ENCODE results near the gene HIC1.

The HIC1 gene

DNA sequence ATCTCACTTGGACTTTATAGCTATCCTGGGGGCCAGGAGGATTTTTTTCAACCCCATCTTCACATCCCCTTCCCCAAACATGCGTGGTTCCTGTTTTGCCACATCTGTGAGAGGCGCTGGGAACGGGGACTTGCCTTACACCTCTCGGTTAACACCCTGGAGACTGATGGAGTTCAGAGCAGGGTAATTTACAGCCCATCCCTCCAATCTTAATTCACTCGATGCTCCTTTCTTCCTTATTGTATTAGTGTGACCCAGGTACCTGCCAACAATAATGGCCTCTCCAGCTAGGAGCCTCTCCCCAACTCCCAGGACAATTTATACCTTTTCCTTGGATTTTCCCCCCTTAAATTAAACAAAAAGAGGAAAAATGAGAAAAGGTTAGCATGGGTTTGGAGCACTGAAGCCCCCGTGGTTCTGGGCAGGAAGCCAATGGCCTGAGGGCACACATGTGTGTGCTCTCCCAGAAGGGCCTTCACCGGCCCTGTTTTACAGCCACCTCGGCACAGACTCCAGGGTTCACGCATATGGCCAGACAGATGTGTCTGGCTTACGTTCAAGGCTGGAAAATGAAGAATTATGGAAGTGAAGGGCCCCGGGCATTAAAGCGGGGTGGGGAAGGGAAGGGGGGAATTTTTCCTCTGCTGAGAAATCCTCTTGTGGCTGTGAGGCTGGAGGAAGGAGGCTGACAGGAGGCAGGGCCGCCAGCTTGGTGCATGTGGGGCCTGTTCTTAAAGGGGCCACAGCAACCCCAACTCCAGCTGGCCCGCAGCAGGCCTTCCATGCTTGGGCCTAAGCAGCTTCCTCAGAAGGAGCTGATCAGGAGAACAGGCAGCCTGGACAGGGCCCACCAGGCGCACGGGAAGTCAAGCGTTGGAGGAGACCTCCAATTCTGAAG, 21.4 kb downstream of the HIC1 start:
- no peak for DNase-seq (ENCODE audit: low spot score)

- no peak for DNase-seq (ENCODE audit: low spot score)
Observed at GRCh38 chr17:2077040-2077439, 22.1 kb downstream of the HIC1 start.

- DNase-seq (ENCODE audit: low spot score) = no peak
Observed at GRCh38 chr17:2081564-2081963, 26.7 kb downstream of the HIC1 start.

- no peak for DNase-seq (ENCODE audit: low spot score)
Observed at GRCh38 chr17:2082003-2082781, 27.3 kb downstream of the HIC1 start.

GRCh38 chr17:2083613-2084035, 28.7 kb downstream of the HIC1 start:
- DNase-seq (ENCODE audit: low spot score) = no peak

GRCh38 chr17:2084036-2084765, 29.3 kb downstream of the HIC1 start:
- no peak for DNase-seq (ENCODE audit: low spot score)

- DNase-seq (ENCODE audit: low spot score) = no peak
Observed at GRCh38 chr17:2084766-2085647, 30.1 kb downstream of the HIC1 start.

- no peak for DNase-seq (ENCODE audit: low spot score)
Observed at GRCh38 chr17:2085648-2085949, 30.7 kb downstream of the HIC1 start.

DNA sequence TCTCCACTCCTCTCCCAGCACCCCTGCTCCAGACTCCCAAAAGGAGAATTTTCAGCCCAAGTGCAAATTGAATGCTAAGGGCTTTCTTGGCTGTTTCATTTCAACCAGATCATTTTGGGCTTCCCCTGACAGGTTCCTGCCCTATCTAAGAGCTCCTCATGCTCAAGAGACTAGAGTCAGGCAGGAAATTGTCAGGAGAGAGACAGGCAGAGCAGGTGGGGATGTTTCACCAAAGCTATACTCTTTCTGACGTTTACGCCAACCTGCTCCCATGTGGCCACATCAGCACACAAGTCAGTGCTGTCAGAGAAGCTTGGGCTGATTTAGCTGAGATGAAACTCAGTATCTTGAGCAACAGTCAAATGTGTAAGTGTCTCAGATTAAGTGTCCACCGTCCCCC, 31.4 kb downstream of the HIC1 start:
- no peak for DNase-seq (ENCODE audit: low spot score)

- DNase-seq (ENCODE audit: low spot score) = no peak
Observed at GRCh38 chr17:2087597-2088211, 32.8 kb downstream of the HIC1 start.

DNA sequence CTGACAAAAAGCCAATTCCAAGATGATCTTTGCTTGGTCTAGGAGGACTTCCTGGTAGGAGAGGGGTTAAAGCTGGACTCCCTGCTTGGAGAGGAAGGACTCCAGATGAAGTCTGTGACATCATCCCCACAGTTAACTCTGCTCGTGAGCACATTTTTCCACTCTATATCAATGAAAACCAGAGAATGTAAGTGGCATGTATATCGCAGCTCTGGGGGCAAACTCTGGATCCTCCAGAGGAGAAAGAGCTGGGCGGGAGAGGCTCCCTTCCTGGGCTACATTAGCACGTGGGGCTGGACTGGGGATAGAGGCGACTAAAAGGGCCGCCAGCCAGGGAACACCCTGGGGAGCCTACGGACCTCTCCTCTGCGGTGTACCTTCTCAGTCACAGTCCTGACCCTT, 34.1 kb downstream of the HIC1 start:
- no peak for DNase-seq (ENCODE audit: low spot score)

GRCh38 chr17:2090210-2090641, 35.3 kb downstream of the HIC1 start:
- DNase-seq (ENCODE audit: low spot score) = no peak

DNA sequence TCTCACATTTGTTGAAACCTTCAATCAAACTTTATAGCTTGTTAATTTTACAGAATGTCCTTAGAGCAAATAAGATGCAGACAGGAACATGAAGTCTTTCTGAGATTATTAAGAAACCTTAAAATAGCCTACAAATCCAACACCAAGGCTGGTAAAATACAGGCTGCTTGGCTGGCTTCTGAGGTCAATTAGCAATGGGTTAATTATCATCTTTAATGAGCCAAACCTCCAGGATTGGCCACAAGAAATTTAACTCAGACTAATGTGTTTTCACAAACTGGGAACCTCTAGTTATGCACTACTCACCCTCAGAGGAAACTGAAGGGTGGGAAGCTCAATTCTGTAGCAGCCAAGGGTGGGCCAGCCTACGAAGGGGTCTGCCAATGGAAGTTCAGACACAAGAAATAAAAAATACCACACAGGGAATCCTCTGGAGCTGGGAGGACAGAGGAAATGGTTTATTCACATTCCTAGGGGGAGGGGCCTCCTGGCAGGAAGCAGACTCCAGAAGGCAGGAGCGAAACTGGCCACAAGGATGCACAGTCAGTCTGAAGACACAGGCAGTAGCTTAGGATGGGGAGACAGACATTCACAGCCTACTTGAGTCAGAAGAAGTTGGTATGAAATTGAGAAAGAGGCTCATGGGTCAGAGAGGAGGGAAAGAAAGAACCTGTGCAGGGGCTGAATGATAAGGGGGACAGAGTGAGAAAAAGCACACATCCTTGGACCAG, 36.1 kb downstream of the HIC1 start:
- peak; percentile 94 for DNase-seq (ENCODE audit: low spot score)

DNA sequence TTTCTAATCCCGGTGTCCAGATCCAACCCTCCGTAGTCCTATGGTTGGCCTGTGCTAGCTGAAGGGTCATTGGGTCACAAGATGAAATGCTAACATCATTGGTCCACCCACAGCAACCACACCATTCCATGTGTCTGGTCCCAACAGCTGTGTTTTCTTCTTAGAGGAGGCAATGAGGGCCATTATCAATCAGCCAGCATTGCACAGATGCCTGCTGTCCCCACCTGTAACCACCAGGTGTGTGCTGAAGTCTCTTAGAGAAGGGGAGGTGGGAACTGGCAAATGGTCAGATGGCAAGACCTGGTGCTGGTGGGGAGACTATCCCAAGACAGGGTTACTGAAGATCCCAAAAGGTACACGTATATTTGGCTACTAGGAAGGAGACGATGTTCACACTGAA, 37.4 kb downstream of the HIC1 start:
- no peak for DNase-seq (ENCODE audit: low spot score)

DNA sequence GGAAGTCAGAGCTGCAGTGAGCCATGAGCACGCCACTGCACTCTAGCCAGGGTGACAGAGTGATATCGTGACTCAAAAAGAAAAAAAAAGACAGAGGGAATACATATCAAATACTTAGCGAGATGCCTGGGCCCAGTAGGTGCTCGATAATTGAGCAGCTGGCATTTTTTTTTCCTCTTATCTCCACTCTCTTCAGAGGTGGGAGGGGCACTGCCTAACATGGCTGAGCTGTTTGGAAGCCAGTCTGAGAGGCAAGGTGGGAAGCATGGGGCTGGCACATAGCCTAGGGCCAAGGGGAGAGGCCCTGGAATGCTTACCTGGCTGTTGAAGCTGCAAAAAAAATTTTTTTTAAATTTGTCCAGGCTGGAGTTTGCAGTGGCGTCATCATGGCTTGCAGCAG, 38.4 kb downstream of the HIC1 start:
- no peak for DNase-seq (ENCODE audit: low spot score)

GRCh38 chr17:2094891-2095535, 40.1 kb downstream of the HIC1 start:
- DNase-seq (ENCODE audit: low spot score) = peak; percentile 68

DNA sequence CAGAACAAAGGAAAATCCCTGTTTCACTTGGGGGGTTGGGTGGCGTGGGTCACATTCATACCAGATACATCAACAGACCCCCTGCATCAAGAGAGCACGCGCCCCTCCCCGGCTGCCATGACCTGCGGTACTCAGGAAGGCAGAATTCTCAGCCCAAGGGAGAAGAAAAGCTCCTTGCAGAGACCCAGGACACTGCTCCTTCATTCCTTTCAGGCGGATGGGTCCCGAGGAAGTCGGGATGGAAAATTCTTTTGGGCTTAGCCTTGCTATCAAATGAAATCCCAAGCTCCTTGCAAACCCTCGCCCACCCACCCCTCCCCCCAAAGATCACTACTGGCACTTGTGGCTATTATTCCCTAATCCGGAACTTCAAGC, 40.6 kb downstream of the HIC1 start:
- no peak for DNase-seq (ENCODE audit: low spot score)

- no peak for DNase-seq (ENCODE audit: low spot score)
Observed at GRCh38 chr17:2101448-2102257, 46.8 kb downstream of the HIC1 start.

Measured in hepatic stellate cell (primary cell).